GM19455 (cell line): ENCODE measurements around the gene CSNK1D.

ENCODE experiments used
- ATAC-seq: cut with Tn5 transposase; IDR thresholded peaks from one replicate; pipeline ENCODE4 v1.9.1; 2021; ENCODE audit not compliant: unreplicated experiment

CSNK1D gene

DNA sequence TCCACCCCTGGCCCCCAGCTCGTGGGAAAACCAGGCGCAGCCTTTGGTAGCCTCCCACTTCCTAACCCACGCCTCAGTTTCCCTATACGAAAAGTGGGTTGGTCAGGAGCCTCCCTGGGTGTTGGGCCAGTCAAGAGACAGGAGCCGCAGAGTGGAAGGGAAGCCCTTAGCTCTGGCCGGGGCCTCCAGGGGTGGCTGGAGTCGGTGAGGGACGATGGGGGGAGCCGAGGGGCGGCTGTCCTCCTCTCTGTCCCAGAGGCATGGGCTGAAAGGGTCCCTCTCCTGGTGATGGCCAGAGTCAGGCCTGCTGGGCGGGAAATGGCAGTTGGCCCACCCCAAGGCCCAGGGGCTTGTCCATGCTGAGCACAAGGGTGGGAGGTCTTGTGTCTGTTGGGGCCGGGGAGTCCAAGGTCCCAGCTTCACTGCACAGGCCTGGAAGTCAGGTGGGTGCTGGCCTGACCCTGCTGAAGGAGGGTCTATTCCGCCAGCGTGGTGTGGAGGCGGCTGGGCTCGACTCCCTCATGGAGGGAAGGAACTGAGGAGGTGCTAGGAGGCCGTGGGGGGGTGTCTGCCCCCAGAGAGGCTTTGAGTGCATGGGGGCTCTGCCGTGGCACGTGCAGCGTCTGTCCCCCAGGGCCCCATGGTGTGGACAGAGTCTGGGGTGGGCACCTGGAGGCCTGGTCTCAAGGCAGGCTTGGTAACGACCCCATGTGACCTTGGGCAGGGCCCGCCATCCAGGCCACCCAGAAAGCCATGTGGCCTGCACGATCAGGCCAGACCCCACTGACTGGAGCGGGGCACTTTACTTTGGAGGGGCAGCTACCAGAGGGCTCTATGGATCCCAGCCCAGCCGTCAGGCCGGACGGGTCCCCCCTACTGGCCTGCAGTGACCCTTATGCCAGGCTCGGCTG, 43.5 kb downstream of the CSNK1D start:
- no peak for ATAC-seq

DNA sequence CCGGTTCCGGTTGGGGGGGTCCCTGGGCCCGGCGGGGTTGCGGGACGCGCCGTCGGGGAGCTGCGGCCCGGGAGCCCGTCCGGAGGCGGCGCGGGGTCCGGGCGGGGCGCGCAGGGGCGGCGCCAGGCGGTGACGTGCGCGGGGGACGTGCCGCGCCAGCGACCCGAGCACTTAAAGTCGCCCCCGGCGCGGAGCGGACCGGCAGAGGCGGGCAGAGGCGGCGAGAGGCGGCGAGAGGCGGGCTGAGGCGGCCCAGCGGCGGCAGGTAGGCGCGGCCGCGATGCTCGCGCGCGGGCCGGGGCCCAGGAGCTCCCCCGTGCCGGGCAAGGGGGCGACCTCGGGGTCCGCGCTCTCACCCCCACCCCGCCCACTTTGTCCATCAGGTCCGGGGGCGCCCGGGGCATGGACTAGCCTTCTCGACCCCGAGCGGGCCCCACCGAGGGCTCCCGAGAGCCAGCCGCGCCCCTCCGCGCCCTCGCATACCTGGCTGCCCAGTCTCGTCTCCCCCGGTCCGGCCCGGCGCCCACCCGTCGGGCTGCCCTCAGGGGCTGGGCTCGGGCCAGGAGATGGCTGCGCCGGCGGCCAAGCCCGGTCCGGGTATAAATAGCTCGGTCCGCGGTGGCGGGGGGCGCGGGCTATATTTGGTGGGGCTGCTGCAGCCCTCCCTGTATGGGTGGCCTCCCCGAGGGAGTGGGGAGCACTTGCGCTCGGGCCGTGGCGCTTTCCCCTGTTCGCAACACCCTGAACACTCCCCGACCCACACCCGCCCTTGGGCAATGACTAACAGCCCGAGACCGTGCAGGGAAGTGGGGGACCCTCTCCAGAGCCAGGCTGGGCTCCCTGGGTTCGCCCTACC, 44.4 kb downstream of the CSNK1D start, which contains the start of gene SLC16A3:
TSS of gene SLC16A3 (plus strand) at position 201 of the 856 bp plus-strand sequence. CDS start 6,967 bp downstream, outside the sequence.
- ATAC-seq, result no peak

- no peak for ATAC-seq
Observed at GRCh38 chr17:82228278-82228841, 45.1 kb downstream of the CSNK1D start.

DNA sequence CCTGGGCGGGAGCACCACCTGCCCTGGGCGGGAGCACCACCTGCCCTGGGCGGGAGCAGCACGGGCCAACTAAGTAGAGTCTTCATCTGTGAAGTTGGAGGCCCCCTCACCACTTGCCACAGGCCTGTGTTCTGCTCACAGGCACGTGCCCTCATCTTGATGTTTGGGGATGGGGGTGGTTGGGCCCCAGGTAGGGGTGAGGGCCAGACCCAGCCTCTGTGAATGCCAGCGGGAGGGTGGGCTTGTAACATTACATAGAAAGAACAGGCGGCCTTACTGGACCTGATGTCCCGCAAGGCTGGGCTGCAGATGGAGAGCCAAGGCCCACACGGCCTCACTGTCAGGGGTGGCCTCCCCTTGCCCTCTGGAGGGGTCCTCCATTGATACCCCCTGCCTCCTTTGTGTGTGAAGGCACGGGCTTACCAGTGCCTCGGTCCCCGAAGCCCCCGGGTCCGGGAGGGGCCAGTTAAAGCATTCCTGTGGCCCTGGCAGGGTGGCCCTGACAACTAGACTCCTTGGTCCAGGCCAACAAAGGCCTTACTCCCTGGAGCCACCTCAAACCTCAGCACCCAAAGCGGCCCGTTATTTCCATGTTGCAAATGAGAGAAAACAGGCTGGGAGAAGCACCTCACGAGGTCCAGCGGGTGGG, 45.7 kb downstream of the CSNK1D start:
- ATAC-seq, result no peak

DNA sequence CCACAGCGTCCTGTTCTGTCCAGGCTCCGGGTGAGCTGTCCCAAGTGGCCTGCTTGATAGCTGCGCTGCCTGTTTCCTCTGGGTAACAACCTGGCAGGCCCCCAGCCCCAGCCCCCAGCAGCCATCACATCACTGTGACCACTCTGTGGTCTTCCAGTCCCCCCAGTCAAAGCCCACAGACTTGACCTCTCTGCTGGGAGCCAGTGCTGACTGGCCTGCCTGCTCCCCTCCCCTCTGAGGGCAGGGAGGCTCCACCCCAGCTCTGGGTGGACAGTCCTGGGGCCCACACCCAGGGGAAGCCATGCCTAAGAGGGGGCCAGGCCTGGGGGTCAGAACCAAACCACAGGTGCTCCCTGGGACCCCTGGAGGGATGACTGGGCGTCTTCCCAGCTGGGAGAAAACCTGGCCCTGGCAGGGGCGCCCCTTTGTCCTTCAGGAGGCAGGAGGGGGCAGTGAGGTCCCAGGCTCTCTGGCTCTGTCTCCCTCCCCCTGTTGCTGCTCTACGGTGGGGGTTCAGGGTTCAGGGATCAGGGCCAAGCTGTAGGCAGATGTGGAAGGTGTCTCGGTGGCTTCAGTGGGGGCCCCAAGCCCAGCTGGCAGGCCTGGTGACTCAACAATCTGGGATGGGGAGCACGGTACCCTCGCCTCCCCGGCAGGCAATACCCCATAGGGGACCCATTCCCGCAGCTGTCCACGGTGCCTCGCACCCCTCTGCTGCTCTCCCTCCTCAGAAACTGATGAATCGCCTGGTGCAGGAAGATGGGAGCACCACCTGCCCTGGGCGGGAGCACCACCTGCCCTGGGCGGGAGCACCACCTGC, 46.5 kb downstream of the CSNK1D start:
- no peak for ATAC-seq

DNA sequence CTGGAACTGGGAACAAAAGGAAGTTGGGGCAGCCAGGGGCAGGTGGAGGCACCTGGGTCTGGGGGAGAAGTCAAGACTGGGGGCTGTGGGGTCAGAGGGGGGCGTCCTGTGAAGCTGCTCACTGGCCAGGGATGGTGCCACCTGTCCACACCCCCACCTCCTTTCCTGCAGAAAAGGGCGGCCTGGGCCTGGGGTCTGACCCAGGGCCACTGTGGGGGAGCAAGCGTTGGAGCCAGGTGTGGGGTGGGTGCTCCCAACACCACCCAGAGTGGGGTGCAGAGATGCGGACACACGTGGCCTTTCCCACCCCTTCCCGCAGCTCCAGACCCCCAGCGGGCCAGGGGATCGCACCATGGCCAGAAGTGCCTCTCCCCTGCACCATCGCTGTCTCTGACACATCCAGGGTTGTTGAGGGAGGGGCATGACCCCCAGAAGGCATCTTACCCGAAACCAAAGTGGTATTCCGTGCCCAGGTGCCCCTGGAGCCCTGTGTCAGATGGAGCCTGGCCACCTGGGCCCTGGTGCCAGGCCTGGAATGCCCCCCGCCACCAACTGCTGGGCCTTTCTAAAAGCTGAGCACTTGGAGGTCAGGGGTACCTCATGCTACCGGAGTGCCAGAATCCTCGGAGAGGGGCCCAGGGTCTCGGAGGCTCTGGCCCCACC, 47.2 kb downstream of the CSNK1D start:
- ATAC-seq, result no peak

DNA sequence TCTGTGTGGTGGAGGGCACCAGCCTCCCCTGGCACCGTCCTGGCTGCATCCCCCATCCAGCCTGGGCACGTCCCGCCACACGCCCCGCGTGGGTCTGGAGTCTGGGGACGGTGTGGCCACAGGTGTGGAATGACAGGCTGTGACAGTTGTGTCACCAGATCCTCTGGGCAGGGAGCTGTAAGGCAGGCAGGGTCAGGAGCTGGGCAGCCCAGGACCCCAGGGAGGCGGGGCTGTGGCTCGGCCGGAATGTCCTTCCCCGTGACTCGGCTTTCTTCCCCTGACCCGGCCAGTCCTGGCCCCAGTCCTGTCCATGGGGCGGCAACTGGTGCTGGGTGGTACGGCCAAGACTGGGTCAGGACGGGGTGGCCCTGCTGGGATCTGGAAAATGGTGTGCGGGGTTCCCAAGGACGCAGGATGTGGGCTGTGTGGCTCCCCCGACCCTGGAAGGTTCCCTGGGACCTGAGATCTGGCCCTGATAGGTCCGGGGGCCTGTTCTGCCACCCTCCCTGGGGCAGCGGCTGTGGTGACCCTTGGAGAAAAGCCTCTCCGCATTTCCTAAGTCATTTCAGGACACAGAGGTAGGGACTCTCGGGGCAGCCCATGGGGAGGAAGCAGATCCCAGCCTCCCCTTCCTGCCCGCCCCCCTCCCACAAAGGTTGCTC, 48.0 kb downstream of the CSNK1D start:
- no peak for ATAC-seq

DNA sequence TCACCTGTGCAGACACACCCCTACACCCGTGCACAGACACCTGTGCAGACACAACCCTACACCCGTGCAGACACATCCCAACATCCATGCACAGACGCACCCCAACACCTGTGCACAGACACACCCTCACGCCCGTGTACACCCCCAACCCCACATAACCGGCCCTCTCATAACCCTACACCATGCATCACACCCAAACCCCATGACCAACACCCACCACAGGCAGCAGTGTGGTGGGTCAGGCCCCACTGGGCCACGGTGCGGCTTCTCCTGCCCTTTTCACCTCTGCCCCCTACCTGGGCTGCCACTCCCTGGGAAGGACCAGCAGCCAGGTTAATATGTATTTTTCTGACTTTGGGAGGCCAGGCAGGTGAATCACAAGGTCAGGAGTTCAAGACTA, 48.8 kb downstream of the CSNK1D start:
- ATAC-seq, result no peak

GRCh38 chr17:82223517-82223916, 50.0 kb downstream of the CSNK1D start:
- ATAC-seq, result no peak

DNA sequence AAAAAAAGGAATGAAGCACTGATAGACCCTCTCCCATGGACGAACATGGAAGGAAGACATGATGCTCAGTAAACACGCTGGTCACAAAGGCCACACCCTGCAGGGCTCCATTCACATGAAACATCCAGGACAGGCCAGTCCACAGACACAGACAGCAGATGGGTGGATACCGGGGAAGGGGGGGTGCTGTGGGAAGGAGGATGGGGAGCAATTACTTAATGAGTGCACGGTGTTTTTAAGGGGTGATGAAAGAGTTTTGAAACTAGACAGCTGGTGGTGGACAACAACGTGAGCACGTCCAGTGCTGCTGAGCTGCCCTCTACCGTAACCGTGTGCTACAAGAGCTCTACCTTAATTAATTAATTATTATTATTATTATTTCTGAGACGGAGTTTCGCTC, 50.7 kb downstream of the CSNK1D start:
- no peak for ATAC-seq

- ATAC-seq, result no peak
Observed at GRCh38 chr17:82221341-82221902, 52.1 kb downstream of the CSNK1D start.

- no peak for ATAC-seq
Observed at GRCh38 chr17:82219753-82220709, 53.5 kb downstream of the CSNK1D start.

DNA sequence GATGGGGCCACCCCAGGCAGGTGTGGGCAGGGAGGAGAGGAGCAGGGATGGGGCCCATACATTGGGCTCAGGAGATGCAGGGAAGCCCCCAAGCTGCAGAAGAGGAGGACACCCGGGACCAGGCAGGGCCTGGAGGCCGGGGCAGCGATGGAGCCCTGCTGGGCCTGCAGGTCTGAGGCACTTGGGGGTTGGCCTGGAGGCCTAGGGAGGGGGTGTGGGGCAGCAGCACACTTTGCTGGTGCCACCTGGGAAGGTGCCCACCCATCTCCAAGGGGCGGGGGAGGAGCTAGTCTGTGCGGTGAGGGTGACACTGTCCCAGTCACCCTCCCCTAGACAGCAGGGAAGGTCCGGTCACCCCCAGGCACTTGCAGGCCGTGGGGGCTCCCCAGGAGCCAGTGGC, 54.4 kb downstream of the CSNK1D start:
- no peak for ATAC-seq

GRCh38 chr17:82218349-82219075, 55.0 kb downstream of the CSNK1D start:
- ATAC-seq, result no peak

- no peak for ATAC-seq
Observed at GRCh38 chr17:82217530-82218204, 55.8 kb downstream of the CSNK1D start.

- no peak for ATAC-seq
Observed at GRCh38 chr17:82217120-82217529, 56.4 kb downstream of the CSNK1D start.
